GM18520 (cell line): ENCODE results near the gene ISG20L2.

Experiments
- ATAC-seq: cut with Tn5 transposase; IDR thresholded peaks from one replicate; pipeline ENCODE4 v1.9.1; 2021; ENCODE audit not compliant: unreplicated experiment

ISG20L2 gene

DNA sequence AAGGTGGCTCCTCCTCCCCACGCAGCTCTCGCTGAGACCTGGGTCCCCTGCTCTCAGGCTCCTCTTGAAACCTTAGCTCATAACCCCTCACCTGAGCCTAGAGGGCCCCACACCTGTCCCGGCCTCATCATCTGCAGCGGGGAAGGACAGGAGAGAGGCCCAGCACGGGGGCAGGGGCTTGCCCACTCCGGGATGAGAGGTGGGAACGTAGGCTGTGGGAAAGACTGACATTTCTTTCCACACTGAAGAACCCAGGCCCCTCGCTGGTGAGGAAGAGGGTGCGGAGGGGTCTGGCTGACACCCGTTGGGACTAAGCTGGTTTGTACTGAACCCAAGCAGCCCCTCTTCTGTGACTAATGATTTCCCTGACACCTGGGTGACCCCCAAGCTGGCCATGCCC lies 37.4 kb downstream of the ISG20L2 start:
- ATAC-seq, result no peak

DNA sequence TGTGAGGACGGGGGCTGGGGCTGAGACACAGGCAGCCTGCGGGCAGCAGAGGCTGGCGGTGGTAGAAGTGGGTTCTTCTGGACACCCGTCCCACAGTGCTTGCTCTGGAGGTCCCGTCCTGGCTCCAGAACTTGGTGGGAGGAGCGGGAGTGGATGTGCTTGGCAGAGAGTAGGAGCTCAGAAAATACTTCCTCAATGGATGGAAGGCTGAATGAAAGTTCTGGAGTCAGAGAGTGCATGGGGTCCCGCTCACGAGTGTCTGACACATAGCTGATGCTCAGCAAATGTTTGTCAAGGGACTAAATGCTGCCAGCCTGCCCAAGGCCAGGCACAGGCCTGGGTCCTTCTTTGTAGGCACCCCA lies 37.9 kb downstream of the ISG20L2 start:
- ATAC-seq, result no peak

GRCh38 chr1:156689953-156690674 lies 38.5 kb downstream of the ISG20L2 start:
- ATAC-seq, result no peak

DNA sequence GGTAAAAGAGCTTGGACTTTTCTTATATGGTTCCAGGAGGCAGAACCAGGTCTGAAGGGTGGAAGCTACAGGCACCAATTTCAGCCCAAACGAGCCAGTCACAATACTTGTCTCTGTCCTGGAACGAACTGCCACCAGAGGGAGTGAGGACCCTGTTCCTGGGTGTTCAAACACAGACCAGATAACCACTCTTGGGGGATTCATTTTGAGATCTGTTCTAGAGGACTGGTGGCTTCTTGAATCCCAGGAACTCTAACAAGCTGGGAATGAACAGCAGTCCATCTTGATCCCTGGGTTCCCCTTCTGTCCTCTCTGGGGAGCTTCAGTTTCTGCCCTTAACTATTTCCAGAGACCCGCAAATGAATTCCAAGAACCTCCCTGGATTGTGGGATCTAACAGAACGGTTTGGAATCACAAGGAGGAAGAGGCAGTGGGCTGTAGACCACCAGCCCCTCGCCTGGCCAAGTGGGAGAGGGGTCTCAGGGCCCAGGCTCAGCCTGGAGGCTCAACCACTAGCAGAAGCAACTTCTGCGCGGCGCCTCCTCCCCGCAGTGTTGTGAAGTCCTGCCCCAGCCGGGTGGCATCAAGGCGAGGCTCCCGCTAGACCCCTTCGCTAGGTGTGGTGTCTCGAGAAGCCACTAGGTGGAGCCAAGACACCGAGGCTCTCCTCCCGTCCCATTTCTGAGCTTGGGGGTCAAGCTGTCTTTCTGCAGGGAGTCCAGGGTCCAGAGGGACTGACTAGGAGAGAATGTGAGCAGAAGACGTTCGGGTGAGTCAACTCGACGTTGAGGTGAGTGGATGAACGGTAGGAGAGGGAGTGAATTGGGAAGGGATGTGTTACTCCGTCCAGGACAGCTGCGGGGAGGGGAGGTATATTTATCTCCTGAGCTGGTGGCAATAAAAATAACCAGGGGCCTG lies 39.3 kb downstream of the ISG20L2 start:
- no peak for ATAC-seq

DNA sequence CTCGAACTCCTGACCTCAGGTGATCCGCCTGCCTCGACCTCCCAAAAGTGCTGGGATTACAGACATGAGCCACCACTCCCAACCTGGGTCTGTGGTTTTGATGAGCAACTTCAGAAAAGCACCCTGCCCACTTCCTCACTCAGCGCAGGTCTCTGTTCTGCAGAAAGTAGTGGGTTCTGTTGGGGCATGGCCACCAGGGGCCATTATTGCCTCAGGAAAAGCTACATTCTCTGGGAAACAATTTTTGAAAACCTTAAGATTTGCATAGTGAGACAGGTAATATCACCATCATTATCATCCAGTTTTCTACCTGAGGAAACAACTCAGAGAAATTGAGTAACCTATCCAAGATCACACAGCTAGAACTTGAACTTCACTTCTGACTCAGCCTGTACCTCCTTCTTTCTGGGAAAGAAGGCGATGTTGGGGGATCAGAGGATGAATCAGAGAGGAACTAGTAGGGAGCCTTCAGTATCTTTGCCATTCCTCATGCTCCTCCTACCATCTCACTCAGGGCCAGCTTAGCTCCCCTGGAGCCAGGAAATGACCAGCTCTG lies 44.3 kb downstream of the ISG20L2 start:
- no peak for ATAC-seq

- no peak for ATAC-seq
Measured at GRCh38 chr1:156682166-156682890, 46.2 kb downstream of the ISG20L2 start.

- no peak for ATAC-seq
Measured at GRCh38 chr1:156681196-156681960, 47.2 kb downstream of the ISG20L2 start.

GRCh38 chr1:156680056-156680455 lies 48.5 kb downstream of the ISG20L2 start:
- no peak for ATAC-seq

- no peak for ATAC-seq
Measured at GRCh38 chr1:156677616-156678596, 50.7 kb downstream of the ISG20L2 start.

- no peak for ATAC-seq
Measured at GRCh38 chr1:156676820-156677615, 51.5 kb downstream of the ISG20L2 start, which contains the start of gene NES. Gene NES, minus strand, starts transcription at chr1:156677407. Its CDS starts 143 bp downstream, at chr1:156677264.

GRCh38 chr1:156676114-156676819 lies 52.3 kb downstream of the ISG20L2 start:
- ATAC-seq, result no peak

DNA sequence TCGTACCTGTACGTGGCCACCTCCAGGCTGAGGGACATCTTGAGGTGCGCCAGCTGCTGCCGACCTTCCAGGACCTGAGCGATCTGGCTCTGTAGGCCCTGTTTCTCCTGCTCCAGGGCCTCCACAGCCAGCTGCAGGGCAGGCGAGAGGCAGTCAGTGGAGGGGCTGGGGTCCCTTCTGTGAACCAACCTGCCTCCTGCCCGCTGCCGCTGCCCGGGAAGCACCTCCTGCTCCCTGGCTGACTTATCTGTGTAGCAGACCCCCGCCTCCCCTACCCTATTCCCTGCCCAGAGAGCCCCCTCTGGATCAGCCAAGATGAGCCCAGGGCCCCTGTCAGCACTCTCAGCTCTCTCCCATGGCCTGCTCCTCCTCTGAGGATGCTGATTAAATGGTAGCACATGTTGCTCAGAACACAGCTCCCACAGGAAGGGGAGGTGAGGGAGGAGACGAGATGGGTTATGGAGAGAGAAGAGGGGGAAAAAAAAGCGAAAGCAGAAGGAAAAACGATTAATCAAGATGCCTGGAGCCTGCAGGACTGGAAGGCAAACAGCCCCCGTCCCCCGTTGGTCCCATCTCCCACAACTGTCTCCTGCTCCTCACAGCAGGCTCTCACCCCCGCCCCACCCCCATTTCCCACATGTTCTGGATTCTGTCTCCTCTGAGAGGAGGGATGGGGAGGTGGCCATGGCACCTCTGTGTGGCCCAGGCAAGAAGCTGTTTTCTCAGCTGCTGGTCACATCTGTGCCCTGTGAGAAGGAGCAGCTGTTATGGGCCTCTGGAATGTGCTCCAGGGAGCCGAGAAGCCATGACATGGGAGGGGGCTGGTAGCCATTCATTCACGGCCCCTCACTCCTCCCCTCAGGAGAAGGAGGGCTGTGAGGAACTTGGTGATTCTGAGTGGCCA lies 53.1 kb downstream of the ISG20L2 start:
- no peak for ATAC-seq

DNA sequence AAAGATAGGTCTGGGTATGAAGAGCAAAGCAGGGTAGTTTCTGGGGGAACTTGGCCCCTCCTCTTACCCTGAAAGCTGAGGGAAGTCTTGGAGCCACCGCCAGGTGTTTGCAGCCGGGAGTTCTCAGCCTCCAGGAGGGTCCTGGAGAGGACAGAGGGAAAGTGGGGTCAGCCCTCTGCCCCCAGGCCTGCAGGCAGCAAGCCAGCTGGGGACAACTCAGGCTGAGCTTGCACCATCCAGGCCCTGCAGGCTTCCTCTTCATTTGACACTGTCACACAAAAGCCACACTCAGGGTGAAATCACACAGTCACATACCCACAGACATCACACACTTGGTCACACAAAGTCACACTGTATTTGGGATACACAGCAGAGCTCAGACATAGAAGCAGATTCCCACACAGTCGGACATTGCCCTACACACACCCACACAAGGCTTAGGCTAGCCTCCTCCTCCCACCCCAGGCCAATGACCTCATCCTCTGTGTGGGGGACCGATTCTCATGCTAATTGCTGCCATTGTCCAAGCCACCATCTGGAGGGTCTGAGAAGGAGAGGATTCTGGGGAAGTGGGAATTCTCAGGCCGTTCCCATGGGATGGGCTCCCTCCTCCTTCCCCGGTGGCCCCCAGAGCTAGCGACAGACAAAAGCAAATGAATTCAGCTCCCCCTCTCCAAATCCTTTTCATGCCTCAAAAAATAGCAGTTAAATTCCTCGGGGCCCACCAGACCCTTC lies 55.0 kb downstream of the ISG20L2 start:
- no peak for ATAC-seq
